Measurements from ENCODE around the gene SYPL1.

SYPL1 gene

DNA sequence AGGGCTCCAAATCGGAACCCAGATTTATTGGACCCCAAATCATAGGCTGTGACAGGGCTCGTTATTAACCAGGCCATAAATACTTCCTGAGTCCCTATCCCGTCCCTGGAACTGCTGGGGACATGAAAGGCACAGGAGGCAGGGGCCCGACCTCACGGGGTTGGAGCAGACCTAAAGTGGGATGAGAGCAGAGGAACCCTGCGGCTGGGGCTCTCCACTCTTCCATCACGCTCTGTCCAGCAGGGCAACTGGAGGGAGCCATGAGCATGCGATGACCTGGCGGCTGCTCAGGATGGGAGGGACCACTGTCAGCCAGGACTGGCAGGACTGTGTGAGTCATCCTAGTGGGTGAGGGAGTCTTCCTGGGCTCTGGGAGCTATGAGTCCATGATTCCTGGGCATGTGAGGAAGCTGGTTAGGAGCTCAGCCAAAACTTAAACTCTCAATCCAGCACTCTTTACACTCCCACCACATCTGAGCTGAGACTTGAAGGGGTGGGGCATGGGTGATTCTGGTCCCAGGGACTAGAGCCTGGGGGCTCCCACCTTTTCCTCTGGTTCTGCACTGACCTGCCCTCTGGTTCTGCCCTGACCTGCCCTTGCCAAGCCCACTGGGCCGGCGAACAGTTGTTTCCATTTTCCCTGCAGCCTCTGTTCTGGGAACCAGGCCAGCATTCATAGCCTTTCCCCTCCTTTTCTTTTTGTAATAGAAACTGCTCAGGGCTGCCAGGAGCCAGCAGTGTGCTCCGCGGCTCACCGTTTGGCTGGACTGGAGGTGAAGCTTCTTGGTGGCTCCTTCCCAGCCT lies 47.1 kb downstream of the SYPL1 start:
- DNase-seq = peak; percentile 69

GRCh38 chr7:106064316-106064715 lies 47.8 kb downstream of the SYPL1 start:
- DNase-seq = no peak

DNA sequence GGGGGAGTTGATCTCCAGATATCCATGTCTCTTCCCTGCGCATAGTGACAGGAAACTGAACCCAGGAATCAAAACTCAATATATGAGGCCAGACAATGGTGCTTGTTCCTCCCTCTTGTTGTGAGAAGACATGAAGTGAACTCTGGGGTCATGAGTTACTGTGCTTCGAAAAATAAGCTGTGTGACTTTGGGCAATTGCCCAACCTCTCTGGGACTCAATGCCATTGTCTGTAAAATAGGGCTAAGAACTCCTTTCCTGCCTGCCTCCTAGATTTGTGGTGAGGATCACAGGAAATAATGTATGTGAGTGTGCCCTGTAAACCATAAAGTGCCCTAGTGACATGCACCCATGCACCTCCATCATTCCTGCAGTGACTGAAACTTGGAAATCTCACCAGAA lies 48.4 kb downstream of the SYPL1 start:
- DNase-seq = no peak

- no peak for DNase-seq
These were observed 49.1 kb downstream of the SYPL1 start for GRCh38 chr7:106063024-106063423.

- DNase-seq = no peak
These were observed 49.6 kb downstream of the SYPL1 start for GRCh38 chr7:106062521-106062931.

DNA sequence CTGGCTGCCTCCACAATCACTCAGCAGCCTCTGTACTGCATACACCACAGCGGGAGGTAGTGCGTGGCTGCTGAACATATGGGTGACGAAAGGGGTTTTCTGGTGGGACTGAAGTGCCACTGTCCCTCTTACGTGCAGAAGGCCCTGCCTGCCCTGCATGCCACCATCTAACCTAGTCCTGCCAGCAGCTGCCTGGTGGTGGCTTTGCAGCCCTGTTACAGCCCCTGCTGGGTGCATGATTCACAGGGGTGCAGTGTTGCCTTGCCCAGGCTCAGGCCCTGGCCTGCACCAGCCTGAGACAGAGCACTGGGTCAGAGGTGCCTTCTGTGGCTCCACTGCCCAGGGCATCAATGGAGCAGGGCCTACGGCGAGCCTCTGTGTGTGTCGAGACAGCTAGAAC lies 50.1 kb downstream of the SYPL1 start:
- no peak for DNase-seq

DNA sequence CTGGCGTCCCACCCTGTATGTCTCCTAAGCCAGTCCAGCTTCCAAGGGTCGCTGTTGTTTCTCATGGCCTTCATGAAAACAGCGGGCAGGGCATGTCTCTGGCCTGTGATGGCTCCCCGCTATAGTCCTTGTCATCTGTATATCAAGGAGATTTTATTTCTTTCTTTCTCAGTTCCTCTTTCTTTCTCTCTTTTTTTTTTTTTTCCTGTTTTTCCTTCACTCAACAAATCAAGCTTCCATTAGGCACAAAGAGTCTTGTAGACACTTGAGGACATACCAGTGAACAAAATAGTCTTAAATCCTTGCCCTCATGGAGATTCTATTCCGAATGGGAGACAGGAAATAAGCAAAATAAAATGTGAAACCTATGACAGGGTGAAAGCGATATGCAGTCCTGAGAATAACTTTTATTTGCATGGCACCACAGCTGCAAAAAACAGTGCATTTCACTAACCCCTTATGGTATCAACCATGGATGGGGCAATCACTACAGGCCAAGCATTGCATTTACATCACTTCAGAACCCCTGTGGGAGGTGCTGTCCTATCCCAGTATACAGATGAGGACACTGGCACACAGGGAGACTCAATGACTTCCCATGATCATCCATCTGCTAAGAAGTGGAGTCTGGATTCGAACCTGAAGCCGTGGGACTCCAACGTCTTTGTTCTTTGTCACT lies 50.7 kb downstream of the SYPL1 start:
- no peak for DNase-seq

DNA sequence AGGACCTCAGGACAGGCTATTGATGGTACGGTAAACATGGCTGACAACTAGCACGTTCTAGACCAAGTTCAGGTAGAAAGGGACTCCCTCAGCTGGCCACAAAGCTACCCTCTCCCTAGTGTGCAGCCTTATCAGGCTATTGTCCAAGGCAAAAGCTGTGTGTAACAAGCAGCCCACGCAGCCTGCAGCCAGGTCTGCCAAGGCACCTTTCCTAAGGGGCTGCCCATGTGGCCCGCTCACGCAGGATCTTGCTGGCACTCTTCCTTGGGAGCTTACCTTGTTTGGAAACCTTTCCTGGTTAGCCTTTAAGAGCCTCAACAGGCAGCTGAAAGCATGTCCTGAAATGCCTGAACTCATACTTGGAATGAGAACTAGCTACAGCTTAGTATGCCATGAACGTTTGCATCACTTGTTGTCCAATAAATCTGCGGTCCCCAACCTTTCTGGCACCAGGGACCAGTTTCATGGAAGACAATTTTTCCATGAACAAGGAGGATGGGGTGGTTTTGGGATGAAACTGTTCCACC lies 51.7 kb downstream of the SYPL1 start:
- no peak for DNase-seq

DNA sequence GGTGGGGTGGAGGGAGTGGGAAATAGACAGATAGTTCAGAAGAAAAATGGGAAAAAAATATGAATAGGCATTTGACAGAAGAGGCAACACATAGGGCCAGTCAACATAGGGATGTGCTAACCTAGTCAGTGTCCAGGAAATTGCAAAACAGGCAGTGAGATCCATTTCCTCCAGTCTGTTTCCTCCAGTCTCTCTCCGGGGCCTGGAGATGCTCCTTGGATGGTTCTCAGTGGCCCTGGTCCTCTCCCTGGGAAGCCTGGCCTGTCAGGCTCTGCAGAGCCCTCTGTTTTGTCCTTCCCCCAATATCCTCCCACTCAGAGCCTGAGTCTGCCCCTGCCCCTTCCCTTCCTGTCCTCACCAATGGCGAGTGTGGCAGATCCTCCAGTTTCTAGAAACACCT lies 52.6 kb downstream of the SYPL1 start:
- DNase-seq = no peak

DNA sequence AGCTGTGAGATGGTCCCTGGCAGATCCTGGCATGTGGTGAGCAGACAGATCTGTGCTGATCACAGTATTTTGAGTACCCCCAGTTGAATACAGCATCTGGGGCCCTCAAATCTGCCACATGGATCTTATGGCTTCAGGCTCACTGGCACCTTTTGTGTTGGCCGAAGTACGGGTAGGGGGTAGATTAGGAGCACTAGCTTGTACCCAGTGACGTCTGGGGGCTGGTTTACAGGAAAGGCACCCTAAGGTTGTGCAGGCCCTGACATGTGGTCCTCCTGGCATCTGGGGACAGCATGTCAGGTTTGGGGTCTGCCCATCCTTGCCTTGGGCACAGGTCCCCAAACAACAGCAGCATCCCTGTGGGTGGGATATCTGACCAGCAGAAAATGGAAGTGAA lies 53.2 kb downstream of the SYPL1 start:
- DNase-seq = no peak

DNA sequence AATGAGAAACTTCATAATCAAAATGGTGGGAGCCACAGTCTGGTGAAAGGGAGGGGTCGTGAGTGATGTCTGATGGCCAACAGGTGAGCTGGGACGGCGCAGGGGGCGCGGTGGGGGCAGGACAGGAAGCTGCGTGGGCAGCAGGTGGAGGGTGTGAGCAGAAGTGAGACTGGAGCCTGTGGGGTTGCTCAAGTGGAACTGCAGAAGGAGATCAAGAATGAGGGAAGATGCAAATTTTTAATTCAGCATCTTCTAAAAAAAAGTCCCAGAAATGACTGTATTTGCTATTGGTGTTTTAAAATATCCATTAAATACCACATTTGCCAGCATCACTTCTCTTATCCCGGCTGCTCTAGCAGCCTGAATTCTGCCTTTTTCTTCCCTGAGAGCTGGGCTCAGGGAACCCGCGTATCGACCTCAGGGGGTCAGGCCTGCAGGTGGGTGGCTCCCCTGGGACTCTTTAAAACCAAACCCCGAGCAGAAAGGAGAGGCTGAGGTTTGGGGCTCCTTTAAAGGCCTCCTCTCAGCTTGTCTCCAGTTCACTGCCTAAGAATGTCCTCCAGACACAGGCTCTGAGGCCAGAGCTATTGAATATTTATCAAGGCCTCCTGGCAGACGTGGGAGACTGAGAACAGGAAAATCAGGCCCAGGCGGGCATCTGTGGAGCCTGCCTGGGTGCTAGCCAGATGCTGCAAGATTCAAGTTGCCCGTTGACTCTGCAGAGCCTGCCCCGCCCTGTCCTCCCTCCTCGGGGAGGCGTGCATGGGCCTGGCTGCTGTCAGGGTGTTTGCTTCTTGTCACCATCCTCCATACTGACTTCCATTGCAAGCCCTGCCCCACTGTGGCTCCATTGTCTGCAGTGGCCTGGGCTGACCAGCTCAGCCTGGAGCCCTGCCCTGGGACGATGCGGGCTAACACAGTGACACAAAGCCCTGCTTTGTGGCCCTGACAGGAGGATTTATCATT lies 53.9 kb downstream of the SYPL1 start:
- no peak for DNase-seq

DNA sequence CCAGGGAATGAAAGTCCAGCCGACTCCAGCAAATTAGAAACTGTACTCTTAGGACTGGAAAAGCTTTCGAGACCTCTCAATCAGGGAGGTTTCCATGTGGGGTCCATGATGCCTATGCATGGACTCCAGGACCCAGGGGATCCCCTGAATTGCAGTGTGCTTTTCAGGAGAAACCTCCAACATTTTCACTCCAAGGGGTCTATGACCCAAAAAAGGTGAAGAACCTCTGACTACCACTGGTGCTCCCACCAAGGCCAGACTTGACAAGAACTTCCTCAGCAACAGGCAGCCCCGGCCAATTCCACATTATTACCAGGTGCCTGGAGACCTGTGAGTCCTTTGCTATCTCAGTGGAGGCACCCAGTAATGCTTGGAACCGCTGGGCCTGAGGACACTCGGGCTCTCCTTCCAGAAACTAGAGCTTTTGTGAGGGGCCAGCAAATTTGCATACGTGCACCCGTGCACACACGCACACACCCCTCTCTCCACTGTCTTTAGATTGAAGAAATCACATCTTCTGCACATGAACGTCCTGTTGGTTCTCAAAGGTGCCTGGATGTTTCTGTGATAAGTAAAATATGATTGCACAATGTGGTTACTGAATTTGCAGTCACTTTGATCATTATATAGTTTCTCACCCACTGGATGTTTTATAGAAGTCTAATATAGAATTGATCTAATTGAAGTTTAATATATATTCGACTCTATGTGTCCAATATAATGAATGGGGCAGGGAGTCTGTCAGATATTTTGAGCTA lies 54.7 kb downstream of the SYPL1 start:
- DNase-seq = no peak

DNA sequence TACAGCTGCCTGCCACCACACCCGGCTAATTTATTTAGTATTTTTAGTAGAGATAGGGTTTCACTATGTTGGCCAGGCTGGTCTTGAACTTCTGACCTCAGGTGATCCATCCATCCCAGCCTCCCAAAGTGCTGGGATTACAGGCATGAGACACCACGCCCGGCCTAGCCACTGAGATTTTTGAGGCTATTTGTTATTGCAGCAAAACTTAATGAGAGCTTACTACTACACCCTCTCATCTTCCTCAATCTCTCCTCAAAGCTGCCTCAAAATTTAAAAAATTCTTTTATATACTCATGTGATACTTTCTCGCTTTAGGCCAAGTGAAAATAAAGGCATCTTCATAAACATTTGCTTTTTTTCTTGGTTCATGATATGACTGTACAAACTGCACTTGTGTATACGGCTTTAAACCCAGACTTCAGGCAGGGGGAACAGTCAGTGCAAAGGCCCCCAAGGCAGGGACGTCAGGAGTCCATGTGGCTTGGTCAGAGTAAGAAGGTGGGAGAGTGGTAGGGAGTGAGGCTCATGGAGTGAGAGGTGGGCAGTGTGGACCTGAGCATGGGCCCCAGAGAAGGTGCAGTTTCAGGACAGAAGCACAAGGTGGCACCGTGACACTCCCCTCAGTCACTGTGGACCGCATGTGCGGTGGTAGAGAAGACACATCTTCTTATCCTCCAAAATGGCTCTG lies 55.5 kb downstream of the SYPL1 start:
- no peak for DNase-seq

DNA sequence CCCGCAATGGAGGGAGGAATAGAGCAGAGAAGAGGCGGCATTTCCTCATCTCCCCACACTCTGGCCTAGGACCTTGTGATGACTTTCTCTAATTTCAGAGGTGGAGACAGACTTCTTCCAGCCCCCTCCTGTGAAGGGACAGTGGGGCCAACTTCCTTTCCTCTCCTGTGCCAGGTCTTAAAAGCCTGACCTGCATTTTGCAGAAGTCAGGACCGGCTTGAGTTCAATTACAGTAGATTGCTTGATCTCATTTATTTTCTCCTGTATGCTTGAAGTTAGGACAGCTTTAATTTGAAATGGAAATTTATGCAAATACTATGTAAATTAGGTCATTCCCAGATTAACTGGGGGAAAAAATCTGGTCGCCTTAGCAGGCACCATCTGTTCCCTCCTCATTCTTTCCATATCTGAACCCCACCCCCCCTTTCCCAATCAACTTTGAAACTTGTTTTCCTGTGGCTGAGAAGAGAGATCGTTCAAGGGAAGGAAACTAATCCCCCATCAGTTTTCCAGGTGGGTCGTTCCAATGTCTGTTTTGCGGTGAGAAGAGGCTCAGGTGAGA lies 57.1 kb downstream of the SYPL1 start:
- DNase-seq = no peak

DNA sequence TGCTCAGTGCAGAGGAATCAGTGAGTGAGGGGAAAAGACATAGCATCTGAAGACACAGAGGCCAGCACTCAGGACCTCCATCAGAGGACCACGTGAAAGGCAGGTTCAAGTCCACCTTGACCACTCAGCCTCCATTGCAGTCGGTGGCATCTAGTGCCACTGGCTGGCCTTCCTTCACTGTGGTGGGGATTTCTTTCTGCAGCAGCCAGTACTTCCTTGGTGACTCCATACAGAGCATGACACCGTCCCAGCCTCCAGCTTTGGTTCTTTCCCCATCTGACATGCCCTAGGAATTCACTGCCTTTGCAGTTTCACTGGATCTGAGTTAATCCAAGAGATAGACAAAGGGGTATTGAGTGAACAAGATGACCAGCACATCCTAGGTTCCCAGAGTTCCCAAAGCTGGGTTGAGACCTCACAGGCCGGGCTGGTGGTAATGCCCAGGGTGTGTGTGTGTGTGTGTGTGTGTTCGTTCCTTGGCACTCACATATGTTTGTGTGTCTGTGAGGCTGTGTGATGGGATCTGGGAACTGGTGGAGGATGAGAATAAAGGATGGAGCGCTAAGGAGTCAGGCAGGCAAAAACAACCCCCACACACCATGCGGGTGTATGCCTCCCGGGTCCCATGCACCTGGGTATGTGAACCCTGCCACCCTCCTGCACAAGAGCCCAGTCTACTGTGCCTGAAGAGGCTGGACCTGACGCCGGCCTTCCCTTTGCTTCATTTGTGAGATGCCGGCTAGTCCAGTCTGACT lies 57.8 kb downstream of the SYPL1 start:
- no peak for DNase-seq

GRCh38 chr7:106053109-106053508 lies 59.0 kb downstream of the SYPL1 start:
- DNase-seq = no peak

- no peak for DNase-seq
These were observed 59.4 kb downstream of the SYPL1 start for GRCh38 chr7:106052681-106053080.

DNA sequence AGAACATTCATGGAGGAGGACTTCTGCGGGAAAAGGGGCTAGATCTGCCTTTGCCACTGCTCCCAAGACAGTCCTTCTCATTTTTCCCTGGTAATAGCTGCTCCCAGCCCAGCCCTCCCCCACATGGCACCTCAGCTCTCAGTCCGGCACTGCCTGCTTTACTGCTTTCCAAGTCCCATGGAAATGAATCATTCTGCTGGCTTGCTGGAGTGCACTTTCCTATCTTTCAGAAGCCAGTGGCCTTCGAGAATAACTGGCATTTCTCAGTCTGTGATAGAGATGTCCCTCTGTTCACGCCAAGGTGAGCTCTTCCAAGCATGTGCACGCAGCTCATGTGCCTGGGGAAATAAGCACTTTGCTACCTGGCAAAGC lies 61.4 kb downstream of the SYPL1 start:
- no peak for DNase-seq

DNA sequence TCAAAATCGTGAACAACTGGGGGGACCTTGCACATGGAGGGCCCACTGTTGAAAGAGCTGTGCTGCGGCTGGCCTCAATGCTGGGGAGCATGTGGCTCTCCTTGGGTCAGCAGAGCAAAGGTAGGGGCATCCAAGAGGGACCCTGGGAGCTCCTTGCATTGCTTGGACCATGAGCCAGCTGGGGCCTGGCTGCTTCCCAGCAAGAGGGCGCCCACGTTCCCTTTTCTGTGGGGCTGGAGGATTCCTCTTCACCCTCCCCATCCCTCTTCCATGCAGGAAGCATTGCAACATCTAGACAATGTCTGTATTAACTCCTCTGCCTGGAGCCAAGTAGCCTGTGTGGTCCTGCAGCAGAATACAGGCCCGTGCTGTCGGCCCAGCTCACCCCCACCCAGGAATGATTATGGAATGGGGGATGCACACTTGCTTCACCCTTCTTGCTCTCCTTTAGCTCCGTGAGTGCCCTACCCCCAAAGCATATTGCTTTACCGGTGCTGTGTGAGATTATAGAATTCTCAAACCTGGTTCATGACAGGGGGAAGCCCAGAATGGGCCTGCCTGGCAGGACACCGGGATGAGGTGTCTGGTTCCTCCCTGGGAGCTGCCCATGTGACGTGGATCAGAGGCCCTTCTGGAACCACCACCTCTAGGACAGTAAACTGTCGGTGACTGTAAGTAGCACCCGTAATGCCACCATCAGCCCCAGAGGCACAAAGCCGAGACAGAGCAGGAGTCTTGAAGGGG lies 61.9 kb downstream of the SYPL1 start:
- DNase-seq = no peak

All from T1000 (cell line).